ENCODE data around the gene UNC5A.
"Not testable (repeated sequence)": the region's sequence is repeated elsewhere in the genome, so short reads cannot be mapped to it uniquely, and the experiment has no call there.

Gene UNC5A

GRCh38 chr5:176866707-176867310, 56.5 kb downstream of the UNC5A start:
- DNase-seq = no peak

- no peak for DNase-seq
Observed at GRCh38 chr5:176868126-176868525, 57.8 kb downstream of the UNC5A start.

GRCh38 chr5:176868731-176869130, 58.4 kb downstream of the UNC5A start:
- no peak for DNase-seq

- DNase-seq = no peak
Observed at GRCh38 chr5:176869501-176870109, 59.2 kb downstream of the UNC5A start.

GRCh38 chr5:176870110-176870591, 59.8 kb downstream of the UNC5A start:
- no peak for DNase-seq

- not testable (repeated sequence) for DNase-seq
Observed at GRCh38 chr5:176870644-176871043, 60.3 kb downstream of the UNC5A start.

- not testable (repeated sequence) for DNase-seq
Observed at GRCh38 chr5:176872586-176872985, 62.2 kb downstream of the UNC5A start.

- DNase-seq = not testable (repeated sequence)
Observed at GRCh38 chr5:176873011-176873410, 62.7 kb downstream of the UNC5A start.

GRCh38 chr5:176873541-176874172, 63.3 kb downstream of the UNC5A start:
- no peak for DNase-seq

- DNase-seq = no peak
Observed at GRCh38 chr5:176874198-176874780, 63.9 kb downstream of the UNC5A start.

GRCh38 chr5:176875014-176875550, 64.7 kb downstream of the UNC5A start:
- DNase-seq = no peak

- no peak for DNase-seq
Observed at GRCh38 chr5:176875783-176876505, 65.6 kb downstream of the UNC5A start.

GRCh38 chr5:176876506-176877431, 66.4 kb downstream of the UNC5A start:
- DNase-seq = no peak

GRCh38 chr5:176877793-176878331, 67.5 kb downstream of the UNC5A start:
- DNase-seq = no peak

GRCh38 chr5:176878463-176878862, 68.1 kb downstream of the UNC5A start:
- no peak for DNase-seq

- DNase-seq = no peak
Observed at GRCh38 chr5:176878906-176879662, 68.7 kb downstream of the UNC5A start.

GRCh38 chr5:176879663-176880361, 69.5 kb downstream of the UNC5A start:
- DNase-seq = no peak

GRCh38 chr5:176880366-176881020, 70.1 kb downstream of the UNC5A start:
- DNase-seq = no peak

GRCh38 chr5:176881021-176881749, 70.8 kb downstream of the UNC5A start:
- DNase-seq = no peak

All from activated naive CD4-positive, alpha-beta T cell treated with Interleukin-2 at 50 U/mL for 16 hours (primary cell).